Mesothelial cell of epicardium (in vitro differentiated cells): ENCODE measurements around the gene GLB1L3. TPM values are rescaled to one million over a fixed set of nuclear protein-coding genes. Genes with fewer than 3 reads are reported as not detected.
"Not testable (repeated sequence)": the region's sequence is repeated elsewhere in the genome, so short reads cannot be mapped to it uniquely, and the experiment has no call there.

Experiments
- DNase-seq, 2 experiments: peaks; one replicate each; pipeline ENCODE4 v3.0.0; 2021; ENCODE audit warnings: low spot score in 2 of 2; ENCODE audit not compliant: unreplicated experiment in 2 of 2
- H3K27ac Mint-ChIP-seq: 2 replicates; pipeline ENCODE4 v1.8.0; 2021; ENCODE audit warnings: mixed read lengths
- H3K27me3 Mint-ChIP-seq: 2 replicates; pipeline ENCODE4 v1.8.0; 2021; ENCODE audit warnings: low read depth, mixed read lengths
- H3K36me3 Mint-ChIP-seq: 2 replicates; pipeline ENCODE4 v1.8.0; 2021; ENCODE audit warnings: mixed read lengths
- H3K4me1 Mint-ChIP-seq: 2 replicates; pipeline ENCODE4 v1.8.0; 2021; ENCODE audit warnings: mixed read lengths
- H3K4me3 Mint-ChIP-seq: 2 replicates; pipeline ENCODE4 v1.8.0; 2021; ENCODE audit warnings: mild to moderate bottlenecking, moderate library complexity, mixed read lengths
- H3K9me3 Mint-ChIP-seq: 2 replicates; pipeline ENCODE4 v1.8.0; 2021; ENCODE audit warnings: mixed read lengths
- total RNA-seq: library from RNA; stranded (reverse); gene quantifications from 3 replicates; pipeline ENCODE4 v1.2.1, GENCODE V29; 2021
- TF ChIP-seq, protein P1 (sequence below): fragments of 200-600 bp; sonication (generic); IDR thresholded peaks from one replicate; pipeline ENCODE4 v1.5.0; 2021; ENCODE audit warnings: antibody characterized with exemption; ENCODE audit not compliant: unreplicated experiment

Gene GLB1L3
- total RNA-seq, 1 donor from 2014 or later = not detected

DNA sequence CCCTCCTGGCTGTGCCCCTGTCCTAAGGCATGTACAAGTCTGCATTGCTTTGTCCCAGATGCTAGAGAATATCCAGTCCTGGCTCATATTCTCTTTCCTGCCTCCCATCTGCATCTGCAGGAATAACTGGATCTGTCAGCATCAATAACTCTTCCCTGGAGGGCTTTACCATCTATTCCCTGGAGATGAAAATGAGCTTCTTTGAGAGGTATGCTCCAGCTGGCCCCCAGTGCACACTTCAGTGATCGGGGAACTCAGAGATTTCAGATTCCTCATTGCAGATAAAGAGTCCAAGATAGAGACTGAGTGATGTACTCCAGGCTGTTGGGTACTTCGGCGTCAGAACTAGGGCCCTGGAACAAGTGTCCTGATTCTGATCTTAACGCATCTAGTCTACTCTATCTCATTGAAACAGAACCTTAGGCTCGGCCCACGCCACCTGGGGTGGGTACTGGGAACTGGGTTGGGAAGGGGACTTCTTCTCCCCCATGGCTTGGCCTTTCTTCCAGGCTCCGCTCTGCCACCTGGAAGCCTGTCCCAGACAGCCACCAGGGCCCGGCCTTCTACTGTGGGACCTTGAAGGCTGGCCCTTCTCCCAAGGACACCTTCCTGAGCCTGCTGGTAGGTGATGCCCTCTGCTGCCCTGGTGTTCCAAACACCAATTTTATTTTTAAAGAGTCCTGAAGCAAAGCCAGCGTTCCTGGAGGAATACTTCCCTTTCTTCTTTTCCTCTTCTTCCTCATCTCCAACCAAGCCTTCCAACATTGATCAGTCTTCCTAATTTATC lies 37.8 kb downstream of the GLB1L3 start:
- TF ChIP-seq, protein P1, sequence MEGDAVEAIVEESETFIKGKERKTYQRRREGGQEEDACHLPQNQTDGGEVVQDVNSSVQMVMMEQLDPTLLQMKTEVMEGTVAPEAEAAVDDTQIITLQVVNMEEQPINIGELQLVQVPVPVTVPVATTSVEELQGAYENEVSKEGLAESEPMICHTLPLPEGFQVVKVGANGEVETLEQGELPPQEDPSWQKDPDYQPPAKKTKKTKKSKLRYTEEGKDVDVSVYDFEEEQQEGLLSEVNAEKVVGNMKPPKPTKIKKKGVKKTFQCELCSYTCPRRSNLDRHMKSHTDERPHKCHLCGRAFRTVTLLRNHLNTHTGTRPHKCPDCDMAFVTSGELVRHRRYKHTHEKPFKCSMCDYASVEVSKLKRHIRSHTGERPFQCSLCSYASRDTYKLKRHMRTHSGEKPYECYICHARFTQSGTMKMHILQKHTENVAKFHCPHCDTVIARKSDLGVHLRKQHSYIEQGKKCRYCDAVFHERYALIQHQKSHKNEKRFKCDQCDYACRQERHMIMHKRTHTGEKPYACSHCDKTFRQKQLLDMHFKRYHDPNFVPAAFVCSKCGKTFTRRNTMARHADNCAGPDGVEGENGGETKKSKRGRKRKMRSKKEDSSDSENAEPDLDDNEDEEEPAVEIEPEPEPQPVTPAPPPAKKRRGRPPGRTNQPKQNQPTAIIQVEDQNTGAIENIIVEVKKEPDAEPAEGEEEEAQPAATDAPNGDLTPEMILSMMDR = no peak
- no peak overlapping the region for H3K27ac Mint-ChIP-seq
- no peak for DNase-seq
- H3K4me1 Mint-ChIP-seq = no peaks in the 10 kb centered on the region
- no peaks in the 10 kb centered on the region for H3K36me3 Mint-ChIP-seq
- peaks cover 17% of the 10 kb centered on the region for H3K9me3 Mint-ChIP-seq
- H3K27me3 Mint-ChIP-seq = peaks cover 10% of the 10 kb centered on the region
- H3K4me3 Mint-ChIP-seq = no peak overlapping the region

DNA sequence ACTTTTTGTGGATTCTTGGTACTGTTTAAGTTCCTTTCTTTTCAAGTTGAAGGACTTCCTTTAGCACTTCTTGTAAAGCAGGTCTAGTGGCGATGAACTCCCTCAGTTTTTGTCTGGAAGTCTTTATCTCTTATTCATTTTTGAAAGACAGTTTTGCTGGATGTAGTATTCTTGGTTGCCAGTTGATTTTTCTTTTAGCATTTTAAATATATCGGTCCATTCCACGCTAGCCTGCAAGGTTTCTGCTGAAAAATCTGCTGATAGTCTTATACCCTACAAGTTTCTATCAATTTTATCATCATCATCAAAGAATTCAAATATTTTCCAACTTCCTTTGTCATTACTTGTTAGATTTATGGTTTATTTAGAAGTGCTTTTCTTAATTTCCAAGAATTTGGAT lies 40.9 kb downstream of the GLB1L3 start:
- Mint-ChIP-seq H3K27ac (no peak overlapping the region), H3K9me3 (peaks cover 38% of the 10 kb centered on the region), H3K36me3 (no peaks in the 10 kb centered on the region), H3K27me3 (no peaks in the 10 kb centered on the region), H3K4me3 (no peak overlapping the region), H3K4me1 (no peaks in the 10 kb centered on the region)
- TF ChIP-seq, protein P1 = no peak
- DNase-seq = no peak

DNA sequence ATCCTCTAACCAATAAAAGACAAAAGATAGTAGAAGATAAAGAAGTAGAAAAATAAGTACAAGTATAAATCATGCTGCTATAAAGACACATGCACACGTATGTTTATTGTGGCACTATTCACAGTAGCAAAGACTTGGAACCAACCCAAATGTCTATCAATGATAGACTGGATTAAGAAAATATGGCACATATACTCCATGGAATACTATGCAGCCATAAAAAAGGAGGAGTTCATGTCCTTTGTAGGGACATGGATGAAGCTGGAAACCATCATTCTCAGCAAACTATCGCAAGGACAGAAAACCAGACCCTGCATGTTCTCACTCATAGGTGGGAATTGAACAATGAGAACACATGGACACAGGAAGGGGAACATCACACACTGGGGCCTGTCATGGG lies 45.2 kb downstream of the GLB1L3 start:
- not testable (repeated sequence) for H3K4me3 Mint-ChIP-seq, H3K36me3 Mint-ChIP-seq, H3K27me3 Mint-ChIP-seq, H3K27ac Mint-ChIP-seq, H3K4me1 Mint-ChIP-seq, DNase-seq
- H3K9me3 Mint-ChIP-seq = peaks cover 42% of the 10 kb centered on the region

DNA sequence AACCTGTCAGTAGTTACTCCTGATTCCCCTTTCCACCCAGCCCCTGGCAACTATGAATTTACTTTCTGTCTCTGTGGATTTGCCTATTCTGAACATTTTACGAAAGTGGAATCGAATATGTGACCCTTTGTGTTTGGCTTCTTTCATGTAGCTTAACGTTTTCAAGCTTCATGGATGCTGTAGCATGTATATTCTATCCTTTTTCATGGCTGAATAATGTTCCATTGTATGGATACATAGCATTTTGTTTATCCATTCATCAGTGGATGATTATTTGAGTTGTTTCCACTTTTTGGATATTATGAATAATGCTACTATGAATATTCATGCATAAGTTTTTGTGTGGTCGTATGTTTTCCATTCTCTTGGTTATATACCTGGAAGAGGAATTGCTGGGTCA lies 46.4 kb downstream of the GLB1L3 start:
- H3K9me3 Mint-ChIP-seq = peaks cover 32% of the 10 kb centered on the region
- no peak for DNase-seq
- H3K27me3 Mint-ChIP-seq = peaks cover 14% of the 10 kb centered on the region
- no peaks in the 10 kb centered on the region for H3K4me1 Mint-ChIP-seq
- H3K4me3 Mint-ChIP-seq = no peak overlapping the region
- TF ChIP-seq, protein P1 = no peak
- H3K27ac Mint-ChIP-seq = no peak overlapping the region
- H3K36me3 Mint-ChIP-seq = no peaks in the 10 kb centered on the region

DNA sequence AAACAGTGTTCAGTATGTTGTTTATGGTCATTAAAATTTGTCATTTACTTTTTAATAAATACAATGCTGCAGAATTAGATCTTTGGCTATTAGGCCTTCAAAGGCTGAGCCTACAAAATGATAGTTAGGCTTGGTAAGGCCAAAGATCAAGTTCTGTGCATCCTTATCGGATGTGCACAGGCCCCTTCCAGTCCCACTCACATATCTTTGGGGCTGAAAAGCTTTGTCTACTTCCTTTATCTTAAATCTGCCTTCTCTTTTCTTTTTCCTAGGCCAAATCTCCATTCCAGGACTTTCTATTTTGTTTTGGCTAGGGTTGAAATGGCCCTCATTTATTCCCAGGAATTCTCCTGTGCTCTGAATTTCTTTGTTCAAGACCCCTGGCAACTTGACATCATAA lies 52.3 kb downstream of the GLB1L3 start:
- DNase-seq = no peak
- Mint-ChIP-seq H3K9me3 (no peaks in the 10 kb centered on the region), H3K4me1 (peaks cover 14% of the 10 kb centered on the region), H3K27me3 (peaks cover 52% of the 10 kb centered on the region), H3K4me3 (no peak overlapping the region), H3K27ac (no peak overlapping the region), H3K36me3 (no peaks in the 10 kb centered on the region)
- TF ChIP-seq, protein P1 = no peak

DNA sequence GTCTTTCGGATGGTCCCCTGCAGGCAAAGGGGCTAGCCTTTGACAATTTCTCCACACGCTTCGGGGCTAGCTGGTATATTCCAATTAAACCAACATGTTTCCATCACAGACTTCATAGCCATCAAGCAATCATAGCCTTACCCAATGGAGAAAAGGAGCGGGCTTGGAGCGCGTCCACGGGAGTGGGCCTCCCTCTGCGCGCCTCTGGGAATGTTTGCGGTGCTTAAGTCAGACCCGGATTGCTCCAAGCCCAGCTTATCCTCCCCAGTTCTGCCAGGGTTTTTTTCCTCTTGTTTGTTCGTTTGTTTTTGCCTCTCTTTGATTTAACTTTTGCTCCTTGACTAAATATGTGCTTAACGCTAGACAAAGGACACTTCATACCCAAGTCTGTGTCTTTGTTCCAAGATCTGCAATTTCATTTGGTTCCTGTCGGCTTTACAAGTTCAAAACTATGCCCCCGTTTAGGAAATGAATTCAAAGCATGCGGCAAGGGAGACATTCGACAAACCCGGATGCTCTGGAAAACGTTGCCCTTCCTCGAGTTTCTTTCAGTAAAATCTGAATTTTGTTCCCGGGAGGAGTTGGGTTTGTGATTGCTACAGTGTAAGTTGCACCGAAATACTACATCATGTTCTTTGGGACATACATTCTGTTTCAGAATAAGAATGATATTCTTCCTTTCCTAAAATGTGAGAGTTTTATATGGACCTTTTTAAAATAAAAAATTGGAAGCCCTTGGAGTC lies 54.6 kb downstream of the GLB1L3 start:
- Mint-ChIP-seq H3K4me1 (peaks cover 14% of the 10 kb centered on the region), H3K4me3 (peak overlapping the region; percentile 74), H3K27me3 (peaks cover 70% of the 10 kb centered on the region), H3K9me3 (no peaks in the 10 kb centered on the region), H3K36me3 (no peaks in the 10 kb centered on the region), H3K27ac (no peak overlapping the region)
- TF ChIP-seq, protein P1 = no peak
- no peak for DNase-seq
